Measurements from ENCODE around the gene TMPRSS4.

TMPRSS4 gene

DNA sequence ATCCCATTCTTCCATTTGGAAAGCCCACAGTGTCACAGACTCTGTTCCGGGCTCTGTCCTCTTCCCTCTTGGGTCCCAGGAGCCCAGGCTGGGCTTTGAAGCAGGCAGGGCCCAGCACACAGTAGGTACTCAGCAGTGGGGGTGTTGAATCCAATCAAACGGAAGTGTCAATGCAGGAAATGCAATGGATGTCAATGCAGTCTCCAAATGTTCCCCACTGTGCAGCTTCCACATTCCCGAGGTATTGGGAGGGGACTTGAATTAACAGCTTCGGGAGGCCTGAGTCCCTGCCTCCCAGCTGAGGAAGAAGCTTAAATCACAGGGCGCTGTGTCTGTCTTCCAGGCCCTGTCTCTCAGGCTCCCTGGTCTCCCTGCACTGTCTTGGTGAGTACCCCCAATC lies 31.6 kb downstream of the TMPRSS4 start:
- no peak for DNase-seq

DNA sequence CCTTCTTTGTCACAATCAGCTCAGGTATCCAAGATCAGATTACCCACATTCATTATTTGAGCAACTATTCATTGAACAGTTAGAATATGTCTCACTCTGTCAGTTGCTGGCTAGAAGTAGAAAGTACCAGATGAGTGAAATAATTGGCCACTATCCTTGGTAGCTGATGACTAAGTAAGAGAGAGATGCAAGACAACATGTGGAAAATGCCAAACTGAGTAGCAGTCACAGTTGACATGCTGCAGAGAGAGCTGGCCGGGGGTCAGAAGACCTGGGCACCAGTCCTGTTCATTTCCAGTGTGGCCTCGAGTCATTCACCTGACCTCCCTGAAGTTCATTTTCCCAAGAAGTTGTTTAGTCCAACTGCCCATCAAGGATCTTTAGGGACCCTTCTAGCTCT lies 32.4 kb downstream of the TMPRSS4 start:
- peak; percentile 15 for DNase-seq

DNA sequence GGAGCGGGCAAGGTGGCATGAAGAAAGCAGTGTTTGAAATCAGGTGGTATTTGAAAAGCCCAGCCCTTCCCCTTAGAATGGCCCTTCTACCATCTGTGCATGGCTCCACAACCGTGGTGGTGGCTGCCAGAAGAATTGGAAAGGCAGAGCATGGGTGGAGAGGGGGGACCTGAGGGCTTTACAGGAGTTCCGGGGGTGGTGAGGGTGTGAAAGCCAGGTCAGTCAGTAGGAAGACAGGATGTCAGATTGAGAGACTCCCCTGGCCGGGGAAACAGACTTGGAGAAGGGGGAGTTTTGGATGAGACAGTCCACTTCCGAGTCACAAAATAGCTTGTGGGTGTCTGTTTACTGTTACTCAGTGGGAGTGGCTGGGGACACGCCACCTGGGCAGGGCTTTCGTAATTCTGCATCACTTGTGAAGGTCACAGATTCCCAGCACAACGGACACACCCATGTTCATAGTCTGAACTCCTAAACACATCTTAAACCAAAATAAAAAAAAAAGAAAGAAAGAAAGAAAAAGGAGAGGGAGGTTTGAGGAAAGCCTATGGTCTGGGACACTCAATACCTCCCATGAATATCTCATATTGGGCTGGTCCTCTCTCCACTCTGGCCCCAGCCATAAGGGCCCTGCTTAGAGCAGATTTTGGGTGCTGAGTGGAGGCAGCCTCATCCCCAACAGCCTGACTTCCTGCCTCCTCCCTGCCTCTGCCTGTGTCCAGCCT lies 34.3 kb downstream of the TMPRSS4 start:
- no peak for DNase-seq

DNA sequence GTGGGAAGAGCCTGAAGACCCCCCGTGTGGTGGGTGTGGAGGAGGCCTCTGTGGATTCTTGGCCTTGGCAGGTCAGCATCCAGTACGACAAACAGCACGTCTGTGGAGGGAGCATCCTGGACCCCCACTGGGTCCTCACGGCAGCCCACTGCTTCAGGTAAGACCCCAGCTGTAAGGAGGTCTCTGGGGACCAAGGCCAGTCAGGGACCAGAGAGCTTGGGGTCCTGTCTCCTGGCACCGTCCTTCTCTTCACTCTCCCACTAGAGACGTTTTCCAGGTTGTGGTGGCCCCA lies 34.8 kb downstream of the TMPRSS4 start:
- DNase-seq = no peak

DNA sequence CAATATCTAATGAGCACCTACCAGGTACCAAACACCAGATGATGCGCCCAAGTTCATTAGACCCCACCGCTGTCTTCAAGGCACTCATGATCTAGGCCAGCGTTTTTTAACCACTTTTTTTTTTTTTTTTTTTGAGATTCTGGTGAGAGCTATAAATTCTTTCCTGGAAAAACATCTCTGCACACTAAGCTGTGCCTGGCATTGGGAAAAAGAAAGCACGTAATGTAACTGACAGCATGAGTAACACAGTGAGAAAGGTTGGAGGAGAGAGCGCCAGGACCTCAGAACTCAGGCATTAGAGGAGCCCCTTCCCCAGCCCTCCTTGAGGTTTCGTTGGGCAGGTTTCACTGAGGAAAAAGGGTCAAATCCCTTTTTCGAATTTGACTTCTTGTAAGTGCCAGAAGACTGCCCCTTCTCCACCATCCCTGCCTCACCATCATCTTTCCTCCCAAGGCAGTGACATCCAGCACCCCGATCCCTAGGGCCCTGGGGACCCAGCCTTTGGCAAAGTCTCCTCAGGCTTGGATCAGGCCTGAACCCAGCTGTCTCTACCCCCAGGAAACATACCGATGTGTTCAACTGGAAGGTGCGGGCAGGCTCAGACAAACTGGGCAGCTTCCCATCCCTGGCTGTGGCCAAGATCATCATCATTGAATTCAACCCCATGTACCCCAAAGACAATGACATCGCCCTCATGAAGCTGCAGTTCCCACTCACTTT lies 36.0 kb downstream of the TMPRSS4 start:
- no peak for DNase-seq

GRCh38 chr11:118114266-118114665 lies 37.4 kb downstream of the TMPRSS4 start:
- DNase-seq = no peak

GRCh38 chr11:118115048-118115447 lies 38.2 kb downstream of the TMPRSS4 start:
- no peak for DNase-seq

GRCh38 chr11:118117790-118118601 lies 41.1 kb downstream of the TMPRSS4 start:
- no peak for DNase-seq

DNA sequence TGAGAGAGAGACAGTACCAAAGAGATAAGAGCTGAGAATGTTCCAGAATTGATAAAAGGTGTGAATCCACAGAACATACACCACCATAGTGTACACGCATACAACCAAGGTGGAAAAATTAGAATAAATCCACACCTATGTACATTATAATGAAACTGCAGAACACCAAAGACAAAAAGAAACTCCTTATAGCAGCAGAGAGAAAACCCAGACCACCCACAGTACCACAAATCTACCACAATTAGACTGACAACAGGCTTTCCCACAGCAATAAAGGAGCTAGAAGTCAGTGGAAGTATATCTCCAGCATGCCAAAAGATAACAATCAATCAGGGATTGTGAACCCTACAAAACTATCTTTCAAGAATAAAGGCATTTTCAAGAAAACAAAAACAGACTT lies 43.9 kb downstream of the TMPRSS4 start:
- DNase-seq = no peak

DNA sequence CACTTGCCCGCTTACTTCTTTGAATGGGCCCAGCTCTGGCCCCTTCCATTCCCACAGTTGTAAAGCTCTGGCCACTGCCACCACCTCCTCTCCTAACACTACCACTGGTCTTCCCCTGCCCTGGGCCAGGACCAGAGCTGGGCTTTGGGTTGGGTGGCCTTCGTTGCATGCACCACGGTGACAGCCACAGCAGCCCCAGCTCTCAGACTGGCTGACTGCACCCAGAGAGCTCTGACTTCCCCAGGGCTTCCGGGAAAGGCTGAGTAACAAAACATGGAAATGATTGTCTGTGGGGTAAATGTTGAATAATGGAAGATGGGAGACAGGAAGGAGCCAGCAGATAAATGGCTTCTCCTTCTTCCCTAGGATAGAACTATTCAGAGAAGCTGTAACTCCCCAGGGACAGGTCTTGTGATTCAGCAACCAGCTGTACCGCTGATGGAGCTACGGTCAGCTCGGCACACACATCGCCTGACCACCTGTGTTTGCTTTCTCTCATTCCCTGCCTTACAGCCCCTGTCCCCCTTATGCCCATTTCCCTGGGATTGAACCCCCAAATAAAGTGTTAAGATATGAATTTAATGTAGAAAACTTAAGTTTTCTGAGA lies 48.2 kb downstream of the TMPRSS4 start:
- DNase-seq = peak; percentile 10

- no peak for DNase-seq
Measured at GRCh38 chr11:118126082-118126838, 49.4 kb downstream of the TMPRSS4 start.

DNA sequence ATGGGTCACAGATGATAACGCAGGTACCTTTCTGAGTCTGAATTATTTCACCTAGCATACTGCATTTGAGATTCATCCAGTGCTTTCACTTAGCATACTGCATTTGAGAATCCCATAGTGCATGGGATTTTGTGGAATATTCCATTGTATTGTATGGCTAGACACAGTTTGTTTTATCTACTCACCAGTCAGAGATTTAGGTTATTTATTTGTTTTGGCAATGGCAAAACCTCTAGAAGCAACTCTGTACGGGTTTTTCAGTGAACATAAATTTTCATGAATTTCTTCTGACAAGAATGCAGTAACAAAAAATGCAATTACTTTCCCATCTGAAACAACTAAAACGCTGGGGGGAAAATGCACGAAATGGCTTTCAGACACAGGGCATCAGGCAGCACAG lies 51.4 kb downstream of the TMPRSS4 start:
- no peak for DNase-seq

DNA sequence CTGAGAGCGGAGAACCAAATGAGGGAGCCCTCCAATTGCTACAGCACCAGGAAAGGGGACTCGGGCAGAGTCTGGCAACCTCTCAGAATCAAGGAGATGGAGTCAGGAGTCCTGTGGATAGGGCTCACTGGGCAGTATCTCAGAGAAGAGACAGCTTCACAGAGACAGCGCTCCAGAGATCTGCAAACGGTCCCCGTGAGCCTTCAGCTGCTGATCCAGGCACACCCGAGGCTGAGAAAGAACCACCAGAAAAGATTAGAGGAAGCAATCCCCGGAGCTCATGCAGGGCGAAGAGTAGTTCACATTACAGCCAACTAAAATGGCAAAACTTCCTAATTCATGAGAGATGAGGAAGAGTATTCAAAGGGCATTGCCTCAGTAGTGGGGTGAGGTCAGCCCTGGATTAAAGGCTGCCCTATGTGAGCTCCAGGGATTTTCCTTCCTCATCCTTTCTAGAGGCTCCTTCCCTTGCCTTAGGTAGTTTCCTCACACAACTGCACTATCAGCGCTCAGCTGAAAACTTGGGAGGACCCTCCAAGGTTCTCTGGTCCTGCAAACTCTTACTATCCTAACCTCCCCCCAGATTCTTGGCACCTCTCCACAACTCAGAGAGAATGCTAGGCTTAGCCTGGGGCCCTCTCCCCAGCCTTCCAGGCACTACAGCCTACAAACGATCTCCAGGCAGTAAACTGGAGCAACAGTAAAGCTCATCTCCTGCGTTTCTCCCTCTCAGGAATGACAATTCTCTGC lies 52.0 kb downstream of the TMPRSS4 start:
- DNase-seq = no peak

DNA sequence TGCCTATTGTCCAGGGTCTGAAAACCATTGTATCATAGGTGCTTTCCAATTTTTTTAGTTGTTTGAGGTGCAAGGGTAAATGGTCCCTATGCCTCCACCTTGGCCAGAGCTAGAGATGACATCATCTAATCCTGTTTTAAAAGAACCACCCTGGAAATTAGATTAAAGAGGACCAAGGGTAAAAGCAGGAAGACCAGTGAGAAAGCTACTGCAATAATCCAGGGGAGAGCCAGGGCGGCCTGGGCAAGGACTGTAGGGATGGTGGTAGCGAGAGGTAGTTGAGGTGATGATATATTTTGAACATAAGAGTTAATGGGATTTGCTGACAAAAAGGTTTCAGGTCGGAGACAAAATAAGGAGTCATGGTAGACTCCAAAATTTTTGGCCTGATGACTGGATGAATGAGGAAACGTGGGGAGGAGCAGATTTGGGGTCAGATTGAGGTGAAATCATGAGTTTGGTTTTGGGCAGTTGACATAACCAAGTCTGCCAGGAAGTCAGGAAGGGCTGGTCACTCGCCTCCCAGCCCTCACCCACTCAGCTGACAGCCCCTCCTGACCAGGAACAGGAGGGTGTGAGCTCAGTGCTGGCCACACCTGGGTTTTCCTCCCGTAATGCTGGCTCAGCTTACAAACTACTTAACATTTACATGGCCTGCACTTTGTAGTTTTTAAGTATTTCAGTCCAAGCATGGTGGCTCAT lies 52.7 kb downstream of the TMPRSS4 start:
- no peak for DNase-seq

- DNase-seq = no peak
Measured at GRCh38 chr11:118132385-118133151, 55.7 kb downstream of the TMPRSS4 start.

DNA sequence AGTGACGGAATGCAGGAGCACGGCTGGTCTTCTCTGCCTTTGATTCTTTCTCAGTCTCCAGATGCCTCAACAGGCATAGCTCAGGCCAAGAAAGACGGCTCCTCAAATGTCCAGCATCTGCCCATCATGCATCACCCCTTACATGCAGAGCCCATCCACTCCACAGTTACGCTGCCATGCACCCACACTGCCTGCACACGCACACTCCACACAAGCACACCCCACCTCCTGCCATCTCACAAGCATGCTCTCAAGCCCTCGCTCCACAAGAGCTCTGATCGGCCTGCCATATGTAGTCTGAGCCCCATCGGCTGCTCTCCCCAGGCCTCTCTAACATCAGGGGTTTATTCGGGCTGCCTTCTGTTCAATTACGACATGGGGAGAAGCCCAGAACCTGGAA lies 56.9 kb downstream of the TMPRSS4 start:
- no peak for DNase-seq

DNA sequence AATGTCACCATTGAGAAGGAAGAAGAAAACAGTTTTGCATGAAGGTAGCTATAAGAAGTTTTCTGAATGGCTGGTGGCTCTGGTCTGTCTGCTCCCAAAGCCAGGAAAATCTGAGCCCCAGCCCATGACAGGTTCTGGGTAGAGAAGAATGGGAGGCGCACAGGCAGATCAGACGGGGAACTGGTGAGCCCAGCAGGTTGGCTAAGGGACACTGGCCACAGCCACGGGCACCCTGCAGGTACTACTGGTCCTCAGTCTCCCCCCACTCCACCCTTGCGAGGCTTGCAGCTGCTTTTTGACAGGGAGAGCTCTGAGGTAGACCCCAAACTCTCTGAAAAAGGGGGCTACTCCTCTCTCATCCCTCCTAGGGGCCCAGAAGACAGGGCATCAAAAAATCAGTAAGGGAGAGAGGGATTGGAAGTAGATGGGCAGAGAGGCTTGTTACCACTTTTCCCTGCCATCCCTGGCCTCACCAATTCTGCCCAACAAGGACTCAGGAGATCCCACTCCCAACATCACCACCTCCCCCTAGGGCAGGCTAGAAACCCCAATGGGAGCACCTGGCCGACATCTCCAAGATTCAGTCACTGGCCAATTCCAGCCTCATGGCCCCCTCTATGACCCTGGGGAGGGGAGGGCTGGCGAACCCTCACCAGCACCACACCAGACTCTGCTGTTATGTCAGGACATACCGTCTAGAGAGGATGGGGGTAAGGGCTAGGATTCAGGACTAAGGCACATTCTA lies 58.3 kb downstream of the TMPRSS4 start:
- no peak for DNase-seq

DNA sequence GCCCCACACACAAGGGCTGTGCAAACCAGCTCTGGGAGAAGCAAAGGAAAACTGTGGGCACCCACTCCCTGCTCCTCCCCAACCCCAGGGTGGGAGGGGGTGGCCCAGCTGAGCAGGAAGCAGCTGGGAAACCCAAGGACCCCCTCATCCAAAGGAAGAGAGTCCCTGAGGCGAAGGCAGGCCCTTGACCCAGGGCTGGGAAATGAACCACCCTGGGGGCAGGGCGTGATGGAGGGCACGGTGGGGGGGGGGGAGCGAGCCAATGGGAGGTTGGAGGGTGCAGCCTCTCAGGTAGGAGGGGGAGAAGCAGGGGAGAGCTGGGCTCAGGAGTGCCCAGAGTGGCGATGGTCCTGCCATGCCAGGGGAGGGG lies 58.9 kb downstream of the TMPRSS4 start:
- DNase-seq = no peak

GRCh38 chr11:118136341-118136740 lies 59.5 kb downstream of the TMPRSS4 start:
- no peak for DNase-seq

DNA sequence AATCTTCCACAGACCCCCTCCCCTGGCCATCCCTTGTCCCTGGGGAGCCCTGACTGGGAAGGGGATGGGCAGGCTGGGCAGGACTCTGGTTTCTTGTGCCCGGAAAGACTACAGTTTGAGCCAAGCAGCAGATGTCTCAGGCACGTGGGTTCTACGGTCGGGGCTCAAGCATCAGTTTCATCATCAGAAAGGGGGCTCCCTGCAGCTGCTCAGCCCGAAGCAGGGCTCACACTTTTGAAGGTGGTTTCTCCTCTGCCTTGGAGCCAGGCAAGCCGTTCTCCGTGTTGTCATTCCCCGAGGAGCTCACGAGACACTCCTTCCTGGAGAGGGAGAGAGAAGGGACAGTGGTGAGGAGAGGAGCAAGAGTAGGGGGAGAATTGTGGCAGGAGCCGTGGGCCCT lies 59.9 kb downstream of the TMPRSS4 start:
- no peak for DNase-seq

All from fibroblast of skin of back (primary cell).